T-helper 2 cell treated with Interferon-gamma antibody and Interleukin-4, amounts not matched to agents 100 ng/mL and 5 ng/mL, for 36 hours (primary cell): ENCODE results near the gene RBPJ. TPM values are rescaled to one million over a fixed set of nuclear protein-coding genes. Genes with fewer than 3 reads are reported as not detected.
"Not testable (repeated sequence)": the region's sequence is repeated elsewhere in the genome, so short reads cannot be mapped to it uniquely, and the experiment has no call there.

Experiments used
- intact Hi-C: fragments of 100-400 bp; cut with micrococcal nuclease; formaldehyde crosslinking; loops from one replicate; pipeline ENCODE4 v1.15.1; 2023
- total RNA-seq: library from RNA; stranded (reverse); gene quantifications from 2 replicates; pipeline ENCODE4 v1.2.3, GENCODE V29; 2022

RBPJ gene
- total RNA-seq, 1 donor from 2014 or later = 170 TPM

DNA sequence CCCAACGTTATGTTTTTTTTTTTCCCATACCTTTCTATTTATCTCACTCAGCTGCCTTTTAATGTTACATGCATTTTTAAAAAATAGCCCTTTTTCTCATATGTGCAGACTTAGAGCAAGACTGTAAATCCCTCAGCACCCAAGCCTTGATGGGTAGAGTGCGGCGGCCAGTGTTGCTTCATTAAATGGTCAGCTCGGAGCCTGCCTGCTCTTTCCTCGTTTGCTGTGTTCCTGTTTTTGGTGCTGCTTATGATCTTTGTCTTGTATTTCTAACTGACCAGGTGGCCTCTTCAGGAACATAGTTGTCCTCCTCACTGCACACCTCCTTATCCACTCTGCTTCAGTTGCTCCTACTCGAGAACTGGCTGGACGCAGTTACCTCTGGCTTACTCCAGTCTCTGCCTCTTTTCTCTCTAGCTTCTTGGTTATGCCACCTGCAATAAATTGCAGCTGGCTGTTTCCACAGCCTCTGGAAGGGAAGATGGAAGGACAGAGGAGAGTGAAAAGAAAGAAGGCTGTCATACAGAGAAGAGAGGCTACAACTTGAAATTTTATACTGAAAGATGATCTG is 10.7 kb downstream of the RBPJ start:
- intact Hi-C loops = loop anchor here (2.0 kb wide), 1 partner anchor 679 kb away; no protein-coding TSS in a partner anchor

- intact Hi-C loops = no loop called here
These were observed 13.6 kb downstream of the RBPJ start for GRCh38 chr4:26334366-26334765.

DNA sequence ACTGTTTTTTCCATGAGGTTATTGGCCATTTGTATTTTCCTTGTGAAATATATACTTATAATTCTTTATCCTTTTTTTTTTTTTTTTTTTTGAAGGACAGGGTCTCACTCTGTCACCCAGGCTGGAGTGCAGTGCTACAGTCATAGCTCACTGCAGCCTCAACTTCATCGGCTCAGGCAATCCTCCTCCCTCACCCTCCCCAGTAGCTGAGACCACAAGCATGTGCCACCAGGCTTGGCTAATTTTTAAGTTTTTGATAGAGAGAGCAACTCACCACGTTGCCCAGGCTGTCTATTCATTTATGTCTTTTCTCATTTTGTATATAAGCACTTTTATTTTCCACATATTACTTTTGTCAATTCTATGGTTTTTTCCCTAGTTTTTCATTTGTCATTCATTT is 16.8 kb downstream of the RBPJ start:
- intact Hi-C loops = no loop called here

DNA sequence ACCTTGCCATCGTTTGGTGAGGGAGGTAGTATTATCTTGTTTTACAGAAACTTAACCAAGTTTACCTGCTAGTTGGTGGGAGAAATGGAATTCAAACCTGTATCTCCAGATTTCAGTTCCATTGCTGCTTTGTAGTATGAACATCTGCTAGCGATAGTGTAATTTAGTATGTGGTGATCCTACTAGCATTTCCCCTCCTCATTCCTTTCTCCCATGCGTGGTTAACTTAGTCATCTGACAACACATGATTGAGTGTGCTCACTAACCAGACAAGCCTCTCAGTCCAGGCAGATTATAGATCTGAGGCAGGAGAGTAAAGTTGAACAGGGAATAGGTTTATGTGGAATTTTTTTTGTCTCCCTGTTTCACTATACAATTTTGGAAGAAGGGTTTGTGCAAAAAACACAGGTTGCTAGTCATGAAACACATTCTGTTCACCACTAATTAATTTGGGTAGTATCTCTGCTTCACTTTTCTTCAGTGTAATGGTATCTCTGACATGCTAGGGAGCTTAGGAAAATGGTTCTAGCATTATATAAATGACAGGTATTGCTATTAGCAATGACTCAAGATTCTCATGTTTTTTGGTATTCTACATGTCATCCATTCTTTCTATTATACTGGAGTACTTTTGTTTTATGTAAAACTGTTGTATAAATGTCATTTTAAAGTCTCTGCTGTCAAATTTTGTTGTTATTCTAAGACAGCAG is 21.7 kb downstream of the RBPJ start:
- intact Hi-C loops = no loop called here

DNA sequence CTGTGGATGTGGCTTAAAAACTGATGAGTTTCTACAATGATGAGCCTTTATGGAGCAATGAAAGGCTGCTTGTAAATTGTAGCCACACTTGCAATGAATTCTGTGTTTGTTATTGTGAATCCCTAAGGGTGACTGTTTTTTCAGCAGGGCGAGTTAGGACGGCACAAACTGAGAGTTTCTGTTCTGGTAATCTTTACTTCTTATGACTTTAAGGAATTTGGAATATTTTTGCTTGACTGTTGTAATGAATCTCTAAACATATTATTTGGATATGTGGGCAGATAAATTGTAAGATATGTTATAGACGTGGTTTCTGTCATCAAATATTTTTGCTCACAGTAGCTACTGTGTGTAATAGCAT is 22.2 kb downstream of the RBPJ start:
- intact Hi-C loops = no loop called here

- intact Hi-C loops = no loop called here
These were observed 24.2 kb downstream of the RBPJ start for GRCh38 chr4:26344901-26345564.

DNA sequence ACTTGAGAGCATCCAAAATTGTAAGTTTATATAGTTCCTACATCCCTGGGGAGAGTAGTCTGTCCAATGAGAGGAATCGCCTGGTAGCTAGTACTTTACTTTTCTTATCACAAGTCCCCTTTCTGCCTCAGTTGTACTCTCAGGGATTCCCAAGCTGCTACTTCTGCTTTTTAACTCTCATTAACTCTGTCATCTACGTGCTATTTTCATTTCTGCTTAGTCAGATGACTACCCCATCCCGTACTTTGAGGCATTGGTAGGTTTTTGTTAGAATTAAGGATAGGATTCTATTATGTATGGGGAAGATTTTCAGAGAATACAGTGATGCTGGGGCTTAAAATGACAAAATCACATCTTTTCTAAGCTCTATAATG is 24.7 kb downstream of the RBPJ start:
- intact Hi-C loops = no loop called here

GRCh38 chr4:26346203-26346620 is 25.4 kb downstream of the RBPJ start:
- intact Hi-C loops = no loop called here

GRCh38 chr4:26349496-26349895 is 28.7 kb downstream of the RBPJ start:
- intact Hi-C loops = no loop called here

DNA sequence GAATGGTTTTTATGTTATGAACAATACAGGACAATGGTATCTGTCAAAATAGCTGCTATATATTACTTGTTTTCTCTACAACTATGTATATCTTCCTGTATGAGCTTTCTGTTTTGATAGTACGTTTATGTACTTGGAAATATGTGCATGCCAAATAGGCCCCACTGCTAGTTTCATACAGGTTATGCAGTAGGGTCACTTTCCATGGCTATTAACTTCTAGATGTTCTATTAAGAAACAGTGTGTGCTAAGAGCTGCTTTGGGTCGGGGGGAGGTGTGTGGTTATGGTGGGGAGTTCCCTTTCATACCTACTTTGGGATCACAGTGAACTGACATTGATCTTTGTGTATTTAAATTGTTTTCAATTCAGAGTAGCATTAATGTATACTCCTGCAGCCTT is 30.9 kb downstream of the RBPJ start:
- intact Hi-C loops = no loop called here

DNA sequence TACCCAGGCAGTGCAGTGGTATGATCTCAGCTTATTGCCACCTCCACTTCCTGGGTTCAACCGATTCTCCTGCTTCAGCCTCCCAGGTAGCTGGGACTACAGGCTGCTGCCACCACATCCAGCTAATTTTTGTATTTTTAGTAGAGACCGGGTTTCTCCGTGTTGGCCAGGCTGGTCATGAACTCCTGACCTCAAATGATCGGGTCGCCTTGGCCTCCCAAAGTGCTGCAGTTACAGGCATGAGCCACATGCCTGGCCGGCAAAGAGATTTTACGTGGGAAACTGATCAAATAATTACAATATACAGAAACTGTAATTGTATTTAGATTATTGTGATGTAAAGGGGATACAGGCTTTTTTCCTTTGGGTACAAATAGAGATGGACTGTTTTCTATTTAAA is 33.7 kb downstream of the RBPJ start:
- intact Hi-C loops = no loop called here

DNA sequence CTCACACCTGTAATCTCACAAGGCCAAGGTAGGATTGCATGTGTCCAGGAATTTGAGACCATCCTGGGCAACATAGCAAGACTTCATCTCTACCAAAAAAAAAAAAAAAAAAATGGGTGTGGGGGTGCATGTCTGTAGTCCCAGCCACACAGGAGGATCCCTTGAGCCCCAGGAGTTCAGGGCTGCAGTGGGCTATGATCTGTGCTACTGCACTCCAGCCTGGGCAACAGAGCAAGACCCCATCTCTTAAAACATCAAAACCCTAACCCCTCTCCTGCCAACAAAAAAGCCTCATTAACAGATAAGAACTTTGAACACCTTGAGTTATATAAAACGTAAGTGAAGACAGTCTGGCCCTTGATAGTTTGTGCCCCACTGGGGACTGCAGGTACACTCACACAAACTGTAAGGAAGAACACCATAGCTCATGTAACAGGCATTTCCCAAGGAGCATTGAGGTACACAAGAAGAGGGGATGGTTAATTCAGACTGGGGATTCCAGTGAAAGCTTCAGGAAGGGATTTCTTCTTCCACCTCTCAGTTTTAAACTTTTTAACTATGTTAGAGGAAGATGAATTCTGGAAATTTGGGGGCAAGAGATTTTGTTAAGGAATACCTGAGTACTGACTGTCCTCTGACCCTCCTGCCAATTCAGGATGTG is 34.7 kb downstream of the RBPJ start:
- intact Hi-C loops = no loop called here

DNA sequence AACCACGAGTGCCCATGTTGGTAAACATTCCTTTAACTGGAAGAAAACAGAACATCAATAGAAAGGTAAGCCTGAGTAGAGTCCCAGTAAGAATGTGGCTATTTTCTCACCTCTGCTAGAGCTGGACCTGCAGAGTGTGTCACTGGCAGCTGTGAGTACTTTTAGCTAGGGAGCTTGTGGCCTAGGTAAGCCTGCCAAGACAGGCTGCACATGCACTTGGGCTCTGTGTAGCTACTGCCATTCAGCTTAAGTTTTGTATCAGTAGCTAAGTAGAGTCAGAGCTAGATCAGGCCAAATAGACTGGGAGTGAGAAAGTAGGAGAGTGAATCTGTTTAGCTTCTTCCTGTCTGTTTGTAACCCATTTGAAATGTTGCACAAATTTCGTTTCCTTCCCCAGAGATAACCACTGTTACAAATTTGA is 35.3 kb downstream of the RBPJ start:
- intact Hi-C loops = no loop called here

GRCh38 chr4:26359521-26359920 is 38.7 kb downstream of the RBPJ start:
- intact Hi-C loops = not testable (repeated sequence)

DNA sequence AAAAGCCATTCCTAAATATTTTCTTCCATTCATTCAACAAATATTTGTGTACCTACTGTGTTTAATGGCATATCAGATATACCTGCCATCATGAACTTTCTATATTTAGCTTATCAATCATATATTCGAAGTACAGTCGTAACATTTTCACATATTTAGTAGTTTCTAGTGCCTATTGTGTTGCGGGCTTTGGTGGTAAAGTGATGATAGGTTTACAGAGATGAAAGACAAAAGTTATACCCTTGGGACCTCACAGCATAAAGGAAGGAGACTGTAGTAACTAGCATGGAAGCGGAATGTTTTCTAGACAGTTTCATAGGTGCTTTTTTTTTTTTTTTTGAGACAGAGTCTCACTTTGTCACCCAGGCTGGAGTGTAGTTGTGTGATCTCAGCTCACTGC is 39.5 kb downstream of the RBPJ start:
- intact Hi-C loops = loop anchor here (5.0 kb wide), 1 partner anchor 42 kb away; no protein-coding TSS in a partner anchor

GRCh38 chr4:26360864-26361263 is 40.0 kb downstream of the RBPJ start:
- intact Hi-C loops = loop anchor here (1.0 to 5.0 kb wide), 2 partner anchors 8 to 41 kb away; no protein-coding TSS in a partner anchor

DNA sequence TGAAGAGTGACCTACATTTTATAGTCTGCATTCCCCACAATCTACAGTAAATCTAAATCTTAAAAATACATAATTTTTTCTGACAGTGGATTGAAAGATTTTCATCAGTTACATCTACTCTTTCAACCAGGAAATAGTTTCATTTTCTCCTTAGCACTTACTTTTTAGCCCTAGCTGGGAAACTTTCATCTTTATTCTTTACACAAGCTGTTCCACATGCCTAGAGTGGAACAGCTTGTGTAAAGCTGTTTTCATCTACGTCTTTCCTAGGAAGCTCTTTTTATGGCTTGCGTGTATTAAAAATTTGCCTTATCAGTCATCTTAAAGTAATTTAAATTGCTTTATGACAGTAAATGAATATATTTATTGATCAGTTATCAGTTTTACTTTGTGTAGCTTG is 40.5 kb downstream of the RBPJ start:
- intact Hi-C loops = loop anchor here (1.0 to 5.0 kb wide), 2 partner anchors 8 to 41 kb away; no protein-coding TSS in a partner anchor

DNA sequence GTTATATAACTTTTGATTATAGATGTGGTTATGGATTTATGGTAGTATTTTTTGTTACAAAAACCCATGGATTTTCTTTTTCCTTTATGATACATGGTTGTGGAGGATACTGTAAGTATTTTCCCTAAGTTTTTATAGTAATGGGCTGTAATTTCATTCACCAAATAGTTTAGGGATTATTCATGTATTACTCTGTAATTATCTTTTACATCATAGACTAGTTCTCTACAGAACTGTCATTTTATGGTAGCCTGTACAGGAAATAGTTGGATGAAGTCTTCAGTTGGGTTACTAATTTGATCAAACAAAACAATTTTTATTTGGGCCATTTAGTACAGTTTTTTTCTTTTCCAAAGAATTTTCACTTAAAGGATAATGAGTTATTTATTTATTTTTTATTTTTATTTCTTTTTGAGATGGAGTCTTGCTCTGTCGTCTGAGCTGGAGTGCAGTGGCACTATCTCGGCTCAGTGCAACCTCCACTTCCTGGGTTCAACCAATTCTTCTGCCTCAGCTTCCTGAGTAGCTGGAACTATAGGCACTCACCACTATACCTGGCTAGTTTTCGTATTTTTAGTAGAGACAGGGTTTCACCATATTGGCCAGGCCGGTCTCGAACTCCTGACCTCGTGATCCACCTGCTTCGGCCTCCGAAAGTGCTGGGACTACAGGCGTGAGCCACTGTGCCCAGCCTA is 42.1 kb downstream of the RBPJ start:
- intact Hi-C loops = loop anchor here (5.0 kb wide), 1 partner anchor 39 kb away; no protein-coding TSS in a partner anchor

- intact Hi-C loops = no loop called here
These were observed 44.8 kb downstream of the RBPJ start for GRCh38 chr4:26365537-26366150.

DNA sequence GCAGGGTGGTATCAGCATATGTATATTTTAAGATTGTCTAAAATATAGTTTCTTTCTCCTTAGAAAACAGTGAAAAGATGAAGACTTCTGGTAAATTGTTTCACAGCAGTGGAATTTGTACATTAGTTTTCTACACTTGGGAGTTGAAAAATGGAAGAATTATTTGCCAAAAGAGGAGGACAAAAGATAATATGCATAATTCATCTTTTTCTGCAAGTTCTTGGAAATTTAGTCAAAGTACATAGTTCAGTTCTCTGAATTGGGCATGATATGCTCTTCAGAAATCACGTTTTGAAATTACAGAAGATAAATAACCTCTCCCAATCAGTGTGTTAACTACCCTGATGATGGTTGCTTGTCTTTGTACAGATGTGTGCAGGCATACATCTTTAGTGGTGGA is 47.0 kb downstream of the RBPJ start:
- intact Hi-C loops = no loop called here

DNA sequence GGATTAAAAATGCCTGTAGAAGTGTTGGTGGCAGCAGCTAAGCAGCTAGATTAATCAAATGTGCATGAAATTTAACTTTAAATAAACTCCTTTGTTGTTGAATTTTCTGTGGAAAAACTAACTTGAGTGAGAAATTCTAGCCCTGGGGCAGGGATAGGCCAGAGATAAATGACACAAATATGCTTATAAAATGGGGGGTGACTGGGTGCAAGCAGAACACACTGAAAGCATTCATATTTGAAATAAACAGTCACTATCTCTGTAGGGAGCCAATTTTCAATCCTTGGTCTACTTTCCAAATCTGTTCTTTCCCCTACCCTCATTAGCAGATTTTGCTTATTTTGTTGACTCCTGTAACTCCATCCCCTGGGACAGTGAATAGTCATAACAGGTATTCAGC is 47.9 kb downstream of the RBPJ start:
- intact Hi-C loops = loop anchor here (1.0 kb wide), 1 partner anchor 7 kb away; no protein-coding TSS in a partner anchor
